HTERT RPE-1 (cell line): ENCODE data around the gene CAPZB.

Source experiments
- in situ Hi-C: fragments of 300-500 bp; cut with MboI; formaldehyde crosslinking; loops from 4 replicates; pipeline ENCODE4 v1.14.3; 2020; ENCODE audit warnings: low sequenced_read_pairs

Gene CAPZB

DNA sequence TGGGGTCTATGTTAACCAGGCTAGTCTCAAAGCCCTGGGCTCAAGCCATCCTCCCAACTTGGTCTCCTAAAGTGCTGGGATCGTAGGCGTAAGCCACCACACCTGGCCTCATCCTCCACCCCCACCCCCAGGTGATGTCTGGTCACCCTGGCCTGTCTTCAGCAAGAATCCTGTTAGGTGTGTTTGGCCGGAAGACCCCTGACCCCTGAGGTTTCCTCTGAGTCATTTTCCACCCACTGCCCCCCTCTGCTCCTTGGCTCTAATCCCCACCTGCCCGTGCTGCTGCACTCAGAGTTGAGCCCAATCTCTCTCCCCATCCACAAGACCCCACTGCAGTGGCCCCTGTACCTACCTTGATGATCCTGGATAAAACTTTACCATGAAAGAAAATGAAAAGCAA, 148.1 kb downstream of the CAPZB start:
- in situ Hi-C loops = no loop called here

DNA sequence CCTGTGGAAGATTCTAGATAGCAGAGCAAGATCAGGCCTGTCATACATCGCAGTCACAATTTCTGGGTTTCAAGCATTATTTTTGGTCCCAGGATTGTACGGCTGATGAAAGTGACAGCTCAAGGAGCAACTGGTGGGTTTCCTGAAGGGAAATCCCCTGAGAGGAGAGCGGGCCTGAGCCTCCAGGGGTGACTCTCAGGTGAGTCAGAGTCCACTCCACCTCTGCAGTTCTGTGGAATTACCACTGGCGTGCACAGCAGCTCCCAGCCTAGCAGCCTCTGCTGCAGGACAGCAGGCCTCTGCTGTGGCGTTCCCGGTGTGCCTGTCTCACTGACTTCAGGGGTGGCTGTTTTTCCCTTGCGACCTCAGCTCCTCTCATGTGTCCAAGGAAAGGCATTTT, 148.8 kb downstream of the CAPZB start:
- in situ Hi-C loops = no loop called here

DNA sequence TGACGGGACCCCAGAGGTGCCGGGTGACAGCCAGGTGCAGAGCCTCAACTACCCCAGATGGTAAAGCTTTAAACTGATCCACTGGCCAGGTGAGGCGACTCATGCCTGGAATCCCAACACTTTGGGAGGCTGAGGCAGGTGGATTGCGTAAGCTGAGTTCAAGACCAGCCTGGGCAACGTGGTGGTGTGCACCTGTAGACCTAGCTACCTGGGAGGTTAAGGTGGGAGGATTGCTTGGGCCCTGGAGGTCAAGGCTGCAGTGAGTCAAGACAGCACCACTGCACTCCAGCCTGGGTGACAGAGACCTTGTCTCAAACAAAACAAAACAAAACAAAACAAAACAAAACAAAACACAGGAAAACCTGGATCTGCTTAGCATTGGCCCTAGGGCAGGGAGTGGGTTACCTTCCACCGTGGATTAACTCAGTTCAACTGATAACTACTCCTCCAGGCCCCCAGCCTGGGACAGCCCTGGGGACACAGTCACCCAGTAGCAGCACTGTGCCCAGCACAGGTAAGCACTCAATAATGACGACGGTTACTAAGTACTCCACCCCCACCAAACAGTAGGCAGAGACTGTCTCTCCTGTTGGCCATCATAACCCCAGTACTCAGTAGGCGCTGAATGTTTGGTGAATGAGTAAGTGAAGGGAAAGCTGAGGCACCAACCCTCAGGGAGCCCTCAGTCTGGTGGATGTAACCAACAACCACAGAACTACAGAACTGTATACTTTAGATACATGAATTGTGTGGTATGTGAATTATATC, 151.6 kb downstream of the CAPZB start:
- in situ Hi-C loops = no loop called here

DNA sequence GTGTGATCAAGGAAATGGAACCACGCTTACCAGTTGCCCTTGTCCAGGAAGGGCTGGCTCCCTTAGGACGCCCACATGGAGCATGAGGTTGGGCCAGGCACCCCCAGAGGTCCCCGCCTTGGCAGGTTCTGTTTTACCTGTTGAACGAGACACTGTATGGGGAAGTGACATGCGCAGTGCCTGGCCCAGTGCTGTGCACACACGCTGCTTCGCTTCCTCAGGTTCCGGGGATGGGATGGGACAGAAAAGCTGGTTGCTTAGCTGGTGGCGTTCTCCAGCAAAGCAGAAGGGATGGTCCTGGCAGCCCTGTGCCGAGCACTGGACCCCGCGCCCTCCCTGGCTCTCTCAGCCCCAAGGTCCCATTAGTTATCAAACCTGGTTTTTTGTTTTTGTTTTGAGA, 152.5 kb downstream of the CAPZB start:
- in situ Hi-C loops = no loop called here

DNA sequence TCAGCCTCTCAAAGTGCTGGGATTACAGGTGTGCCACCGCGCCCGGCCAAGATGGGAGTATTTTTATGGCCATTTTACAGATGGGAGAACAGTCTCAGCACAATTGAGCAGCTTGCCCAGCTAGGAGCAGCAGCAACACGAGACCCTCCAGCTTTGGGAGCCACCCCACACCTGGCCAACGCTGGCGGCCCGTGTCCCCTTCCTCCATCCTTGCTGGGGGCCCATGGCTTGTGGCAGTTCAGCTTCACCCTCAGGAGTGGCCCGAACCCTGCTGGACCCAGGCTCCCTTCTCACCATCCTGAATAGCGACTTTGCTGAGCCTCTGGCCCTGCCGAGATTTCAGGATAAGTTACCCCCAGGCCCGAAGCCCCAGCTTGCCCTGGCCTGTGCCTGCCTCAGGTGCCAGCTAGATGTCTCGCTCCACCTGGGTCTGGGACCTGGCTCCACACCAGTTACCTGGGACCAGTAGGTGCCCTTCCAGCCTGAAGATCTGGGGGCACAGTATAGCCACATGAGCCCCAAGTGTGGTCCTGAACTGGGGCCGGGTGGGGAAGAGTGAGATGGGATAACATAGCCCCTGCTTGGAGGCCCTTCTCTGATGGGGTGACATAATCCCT, 154.0 kb downstream of the CAPZB start:
- in situ Hi-C loops = no loop called here

DNA sequence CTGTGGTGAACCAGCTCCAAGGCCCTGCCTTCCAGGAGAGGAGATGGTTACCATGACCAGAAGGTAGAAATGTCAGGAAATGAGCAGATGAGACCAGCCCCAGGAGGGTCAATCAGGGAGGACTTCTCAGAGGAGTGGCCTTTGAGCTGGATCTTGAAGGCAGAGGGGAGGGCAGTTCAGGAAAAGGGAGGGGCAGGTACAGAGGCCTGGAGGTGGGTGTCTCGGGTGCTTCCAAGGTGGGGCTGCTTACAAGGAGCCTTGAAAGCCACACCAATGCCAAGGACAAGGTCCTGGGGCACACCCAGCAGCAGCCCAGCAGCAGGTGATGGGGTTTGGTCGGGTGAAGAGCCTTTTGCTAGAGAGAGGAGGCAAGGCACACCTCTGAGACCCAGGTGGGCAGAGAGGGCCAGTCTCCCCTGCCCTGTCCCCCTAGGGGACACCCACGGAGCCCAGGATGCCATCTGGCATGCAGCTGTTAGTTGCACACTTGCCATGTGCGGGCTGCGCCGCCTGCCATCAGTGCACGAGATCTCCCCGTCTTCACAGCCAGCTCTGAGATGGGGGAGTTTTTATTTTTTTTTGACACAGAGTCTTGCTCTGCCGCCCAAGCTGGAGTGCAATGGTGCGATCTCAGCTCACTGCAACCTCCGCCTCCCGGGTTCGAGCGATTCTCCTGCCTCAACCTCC, 154.7 kb downstream of the CAPZB start:
- in situ Hi-C loops = no loop called here

DNA sequence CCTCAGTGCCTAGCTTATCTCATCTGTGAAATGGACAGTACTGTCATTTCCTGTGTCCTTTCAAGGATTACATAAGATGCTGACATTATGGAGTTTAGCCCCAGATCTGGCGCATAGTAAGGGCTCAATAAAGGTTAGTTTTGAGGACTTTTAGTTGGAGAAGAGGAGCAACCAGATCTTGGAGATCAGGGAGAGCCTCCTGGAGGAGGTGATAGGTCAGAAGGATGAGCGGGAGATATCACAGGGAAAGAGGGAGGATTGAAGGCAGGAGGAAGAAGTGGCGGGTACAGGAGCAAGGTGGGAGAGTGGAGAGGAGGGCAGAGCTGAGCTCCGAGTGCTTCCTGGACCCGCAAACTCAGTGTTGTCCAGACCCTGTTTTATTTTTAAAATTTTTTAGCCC, 155.7 kb downstream of the CAPZB start:
- in situ Hi-C loops = no loop called here

DNA sequence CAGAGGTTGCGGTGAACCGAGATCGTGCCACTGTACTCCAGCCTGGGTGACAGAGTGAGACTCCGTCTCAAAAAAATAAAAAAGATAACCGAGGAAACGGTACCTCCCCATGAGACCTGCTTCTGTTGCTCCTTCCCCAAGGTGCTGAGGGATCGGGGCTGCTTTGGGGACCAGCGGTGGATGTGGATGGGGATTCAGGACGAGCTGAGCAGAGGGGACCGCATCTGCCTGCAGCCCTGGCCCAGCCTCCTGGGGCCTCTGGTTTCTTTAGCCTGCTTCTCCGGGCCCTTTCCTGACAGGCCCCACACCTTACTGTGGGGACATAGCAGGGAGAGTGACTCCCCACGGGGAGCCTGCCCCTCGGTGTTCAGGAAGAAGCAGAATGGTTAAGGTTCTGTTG, 156.2 kb downstream of the CAPZB start:
- in situ Hi-C loops = no loop called here

DNA sequence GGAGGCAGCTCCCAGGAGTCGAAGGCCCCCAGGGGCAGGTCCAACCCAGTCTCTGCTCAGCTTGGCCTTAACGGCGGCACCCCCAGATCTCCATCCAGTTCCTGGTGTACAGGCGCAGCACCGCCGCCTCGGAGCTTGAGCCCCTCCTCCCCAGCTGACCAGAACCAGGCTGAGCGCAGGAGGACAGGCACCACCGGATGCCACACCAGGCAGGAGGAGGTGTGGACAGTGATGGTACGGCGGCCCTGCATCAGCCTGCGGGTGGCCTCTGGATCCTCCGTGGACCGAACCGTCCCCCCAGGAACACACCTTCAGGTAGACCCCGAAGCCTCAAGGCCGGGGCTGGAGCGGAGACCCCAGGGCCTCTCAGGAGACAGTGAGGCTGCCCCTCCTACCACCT, 156.9 kb downstream of the CAPZB start:
- in situ Hi-C loops = no loop called here

DNA sequence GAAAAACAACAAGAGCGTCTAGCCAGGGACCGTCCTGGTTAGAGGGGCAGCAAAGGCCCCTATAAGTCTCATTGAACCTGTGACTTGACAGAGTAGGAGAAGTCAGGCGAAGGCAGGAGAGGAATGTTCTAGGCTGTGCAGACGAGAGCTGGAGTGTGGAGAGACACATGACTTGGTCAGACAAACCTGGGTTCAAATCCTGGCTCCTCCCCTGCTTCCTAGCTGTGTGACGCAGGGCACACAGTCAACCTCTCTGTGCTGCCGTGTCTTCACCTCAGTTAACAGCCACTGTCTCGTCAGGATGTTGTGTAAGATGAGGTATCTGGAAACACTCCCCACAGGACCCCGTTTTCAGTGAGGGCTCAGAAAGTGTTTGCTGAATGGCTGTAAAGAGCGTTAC, 157.6 kb downstream of the CAPZB start:
- in situ Hi-C loops = no loop called here

DNA sequence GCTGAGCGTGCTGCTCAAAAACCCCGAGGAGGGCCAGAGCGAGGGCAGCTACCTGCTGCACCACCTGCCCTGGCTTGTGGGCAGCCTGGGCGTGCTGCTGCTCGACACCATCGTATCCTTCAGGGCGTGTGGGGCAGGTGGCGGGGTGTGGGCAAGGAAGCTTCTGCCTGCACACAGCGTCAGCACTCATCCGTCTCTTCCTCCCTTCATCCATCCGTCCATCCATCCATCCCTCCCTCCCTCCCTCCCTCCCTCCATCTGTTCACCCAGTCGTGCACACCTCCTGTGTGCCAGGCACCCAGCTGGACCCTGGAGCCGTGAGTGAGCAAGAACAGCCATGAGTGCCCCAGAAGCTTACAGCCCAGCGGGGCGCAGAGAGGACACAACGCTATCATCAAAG, 158.0 kb downstream of the CAPZB start:
- in situ Hi-C loops = no loop called here

DNA sequence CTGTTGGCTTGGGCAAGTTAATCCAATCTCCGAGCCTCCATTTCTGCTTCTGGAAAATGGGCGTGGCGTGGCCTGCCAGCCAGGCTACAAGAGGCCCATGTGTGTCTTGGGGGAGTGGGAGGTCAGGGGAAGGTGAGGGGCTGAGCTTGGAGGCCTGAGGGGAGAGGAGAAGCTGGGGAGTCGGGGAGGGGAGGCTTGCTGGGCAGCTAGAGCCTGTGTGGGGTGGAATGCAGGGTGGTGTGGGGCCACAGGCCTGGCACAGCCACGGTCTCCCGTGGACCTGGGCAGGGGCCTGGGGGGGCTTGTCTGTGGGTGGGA, 158.6 kb downstream of the CAPZB start:
- in situ Hi-C loops = no loop called here

DNA sequence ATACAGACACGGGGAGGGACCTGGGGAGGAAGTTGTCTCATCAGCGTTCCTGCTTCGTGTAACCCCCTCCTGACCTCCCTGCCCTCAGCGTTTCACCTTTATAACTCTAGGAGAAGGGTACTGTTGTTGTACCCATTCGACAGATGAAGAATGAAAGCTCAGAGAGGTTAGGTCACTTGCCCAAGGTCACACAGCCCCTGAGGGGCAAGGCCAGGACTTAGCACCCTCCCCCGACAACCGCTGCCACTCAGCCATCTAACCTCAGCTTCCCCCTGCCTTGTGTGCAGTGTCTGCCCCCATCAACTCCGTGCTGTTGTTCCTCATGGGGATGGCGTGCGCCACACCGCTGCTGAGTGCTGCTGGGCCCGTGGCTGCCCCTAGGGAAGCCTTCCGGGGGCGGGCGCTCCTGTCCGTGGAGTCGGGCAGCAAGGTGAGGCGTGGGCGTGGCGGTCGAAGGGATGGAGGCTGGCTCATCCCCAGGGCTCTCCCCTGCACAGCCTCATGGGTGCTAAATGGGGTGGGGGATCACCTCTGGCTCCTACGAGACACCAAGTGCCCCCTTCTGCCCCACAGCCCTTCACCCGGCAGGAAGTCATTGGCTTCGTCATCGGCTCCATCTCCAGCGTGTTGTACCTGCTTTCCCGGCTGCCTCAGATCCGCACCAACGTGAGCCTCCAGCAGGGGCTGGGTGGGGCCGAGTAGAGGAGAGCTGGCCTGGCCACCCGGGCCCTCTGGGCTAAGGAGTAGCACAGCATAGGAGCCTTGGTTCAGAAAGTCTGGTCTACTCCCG, 159.2 kb downstream of the CAPZB start:
- in situ Hi-C loops = no loop called here

DNA sequence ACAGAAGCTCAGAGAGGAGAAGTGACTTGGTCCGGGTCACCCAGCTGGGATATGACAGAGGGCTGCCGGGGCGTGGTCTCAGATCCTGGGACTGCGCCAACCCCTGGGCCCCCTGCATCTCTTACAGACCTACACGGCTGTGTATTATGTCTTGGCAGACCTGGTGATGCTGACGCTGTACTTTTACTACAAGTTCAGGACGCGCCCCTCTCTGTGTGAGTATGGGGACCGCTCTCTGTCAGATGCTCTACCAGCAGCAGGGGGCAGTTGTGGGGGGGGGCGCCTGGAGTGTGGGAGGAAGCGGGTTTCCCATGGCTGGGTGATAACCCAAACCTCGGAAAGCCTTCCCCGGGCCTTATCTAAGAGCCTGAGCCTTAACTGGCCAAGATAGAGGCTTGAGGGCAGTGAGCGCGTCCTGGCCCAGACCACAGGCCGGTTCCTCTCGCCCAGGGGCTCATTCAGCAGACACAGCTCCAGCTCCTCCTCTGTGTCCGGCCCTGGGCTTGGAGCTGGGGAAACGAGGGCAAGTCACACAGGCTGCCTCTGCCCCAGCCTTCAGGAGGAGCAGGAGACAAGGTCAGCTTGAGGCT, 159.9 kb downstream of the CAPZB start:
- in situ Hi-C loops = no loop called here

DNA sequence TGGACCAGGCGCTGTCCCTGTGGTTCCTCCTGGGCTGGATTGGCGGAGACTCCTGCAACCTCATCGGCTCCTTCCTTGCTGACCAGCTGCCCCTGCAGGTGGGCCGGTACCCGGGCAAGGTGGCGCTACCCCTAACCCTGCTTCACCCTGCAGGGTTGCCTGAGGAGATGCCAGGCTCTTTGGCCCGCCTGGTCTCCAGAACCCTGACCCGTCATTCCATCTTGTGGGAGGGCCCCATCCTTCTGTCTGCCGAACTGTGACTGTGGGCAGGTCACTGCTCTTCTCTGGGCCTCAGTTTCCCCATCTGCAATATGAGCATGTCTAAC, 160.7 kb downstream of the CAPZB start:
- in situ Hi-C loops = no loop called here

DNA sequence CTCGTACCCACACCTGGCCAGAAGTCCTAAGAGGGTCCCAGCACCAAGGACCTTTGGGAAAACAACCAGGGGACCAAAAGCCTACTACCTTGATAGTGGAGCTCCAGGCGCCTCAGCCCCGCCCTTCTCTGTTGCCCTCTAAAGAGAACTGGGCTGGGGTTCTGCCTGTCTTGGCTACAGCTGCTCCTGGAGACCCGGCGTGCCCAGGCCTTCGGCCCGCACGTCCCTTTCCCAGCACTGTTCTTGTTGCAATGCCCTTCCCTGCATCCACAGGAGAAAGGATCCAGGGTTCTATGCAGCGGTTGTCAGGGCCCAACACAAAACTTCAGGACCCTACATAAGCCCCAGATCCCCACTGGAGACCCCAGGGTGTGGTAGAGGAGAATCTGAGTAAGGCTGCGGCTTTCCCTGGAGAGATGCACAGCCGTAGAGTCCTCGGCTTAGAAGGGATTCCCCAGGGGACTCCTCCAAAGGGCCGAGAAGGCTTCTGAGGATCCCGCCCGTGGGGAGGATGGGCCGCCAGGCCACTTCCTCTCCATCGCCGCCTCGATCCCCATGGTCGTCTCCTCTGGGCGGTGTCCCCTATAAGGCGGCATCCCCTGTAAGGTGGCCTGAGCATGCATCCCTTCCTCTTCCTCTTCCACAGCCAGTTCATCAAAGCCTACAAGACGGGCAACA, 161.2 kb downstream of the CAPZB start:
- in situ Hi-C loops = no loop called here

DNA sequence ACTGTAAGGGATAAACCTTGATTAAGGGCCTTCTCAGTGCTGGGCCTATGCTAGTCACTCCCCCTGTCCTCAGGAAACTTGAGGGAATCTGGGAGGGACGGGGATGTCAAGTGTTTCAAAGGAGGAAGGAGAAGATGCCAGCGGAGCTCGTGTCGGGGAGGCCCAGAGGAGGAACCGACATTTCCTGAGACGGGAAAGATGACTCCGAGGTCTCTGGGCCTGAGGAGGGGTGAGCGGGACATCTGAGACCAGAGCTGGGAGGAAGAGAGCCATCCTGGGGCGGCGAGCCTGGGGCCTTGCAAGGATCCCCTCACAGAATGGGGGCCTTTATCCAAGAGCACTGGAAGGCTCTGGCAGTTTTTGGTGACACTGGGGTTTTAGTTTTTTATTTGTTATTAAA, 162.9 kb downstream of the CAPZB start:
- in situ Hi-C loops = no loop called here

DNA sequence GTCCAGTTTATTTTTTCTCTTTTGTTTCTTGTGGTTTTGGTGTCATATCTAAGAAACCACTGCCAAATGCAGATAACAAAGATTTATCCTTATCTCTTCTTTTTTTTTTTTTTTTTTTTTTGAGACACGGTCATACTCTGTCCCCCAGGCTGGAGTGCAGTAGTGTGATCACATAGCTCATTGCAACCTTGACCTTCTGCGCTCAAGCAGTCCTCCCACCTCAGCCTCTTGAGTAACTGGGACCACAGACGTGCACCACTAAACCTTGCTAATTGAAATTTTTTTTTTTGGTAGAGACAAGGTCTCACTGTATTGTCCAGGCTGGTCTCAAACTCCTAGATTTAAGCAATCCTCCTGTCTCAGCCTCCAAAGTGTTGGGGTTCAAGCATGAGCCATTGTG, 164.3 kb downstream of the CAPZB start:
- in situ Hi-C loops = no loop called here

DNA sequence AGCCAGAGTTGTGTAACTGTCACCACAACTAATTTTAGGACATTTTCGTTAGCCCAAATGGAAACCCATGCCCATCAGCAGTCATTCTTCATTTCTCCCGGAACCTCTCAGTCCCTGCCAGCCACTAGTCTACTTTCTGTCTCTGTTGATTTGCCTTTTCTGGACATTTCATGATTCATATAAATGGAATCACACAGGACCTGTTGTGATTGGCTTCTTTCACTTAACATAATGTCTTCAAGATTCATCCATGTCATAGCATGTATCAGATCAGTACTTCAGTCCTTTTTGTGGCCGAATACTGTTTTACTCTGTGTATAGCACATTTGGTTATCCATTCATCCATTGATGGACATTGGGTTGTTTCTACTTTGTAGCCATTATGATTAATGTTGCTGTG, 166.1 kb downstream of the CAPZB start:
- in situ Hi-C loops = no loop called here

DNA sequence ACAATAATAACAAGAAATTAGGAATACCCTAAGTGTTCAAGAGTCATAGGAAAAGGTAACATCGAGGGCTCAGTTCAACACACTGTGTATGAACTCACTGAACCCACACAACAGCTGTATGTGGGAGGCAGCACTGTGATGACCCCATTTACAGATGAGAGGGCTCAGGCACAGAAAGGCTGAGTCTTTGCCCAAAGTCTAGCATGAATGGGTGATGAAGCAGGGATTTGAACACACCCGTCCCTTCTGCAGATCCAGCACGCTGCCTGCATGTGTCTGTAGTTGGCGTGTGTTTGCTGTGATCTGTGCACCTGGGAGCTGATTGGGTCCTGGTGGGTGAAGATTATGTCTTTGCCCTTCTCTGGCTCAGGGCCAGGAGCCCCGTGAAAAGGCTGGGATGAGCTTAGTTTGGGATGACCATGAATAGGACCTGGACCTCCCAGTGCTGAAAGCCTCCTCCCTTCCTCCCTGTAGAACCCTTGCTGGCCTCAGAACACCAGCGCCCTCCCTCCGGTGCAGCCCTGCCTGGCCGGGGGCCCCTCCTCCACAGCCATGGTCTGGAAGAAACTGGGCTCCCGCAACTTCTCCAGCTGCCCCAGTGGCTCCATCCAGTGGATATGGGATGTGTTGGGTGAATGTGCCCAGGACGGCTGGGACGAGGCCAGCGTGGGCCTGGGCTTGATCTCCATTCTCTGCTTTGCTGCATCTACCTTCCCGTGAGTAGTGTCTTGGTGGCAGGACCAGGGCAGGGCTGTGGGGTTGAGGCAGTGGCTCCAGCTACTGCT, 168.0 kb downstream of the CAPZB start:
- in situ Hi-C loops = no loop called here
